ENCODE data around the gene CSGALNACT2. TPM values are rescaled to one million over a fixed set of nuclear protein-coding genes. Genes with fewer than 3 reads are reported as not detected.

The CSGALNACT2 gene
- total and polyA plus RNA-seq, 9 of the 15 experiments (the other 6 are each of a cell fraction or from before 2014, with no cell fraction given), result 1.4 to 7.3 (median 3.5) TPM

DNA sequence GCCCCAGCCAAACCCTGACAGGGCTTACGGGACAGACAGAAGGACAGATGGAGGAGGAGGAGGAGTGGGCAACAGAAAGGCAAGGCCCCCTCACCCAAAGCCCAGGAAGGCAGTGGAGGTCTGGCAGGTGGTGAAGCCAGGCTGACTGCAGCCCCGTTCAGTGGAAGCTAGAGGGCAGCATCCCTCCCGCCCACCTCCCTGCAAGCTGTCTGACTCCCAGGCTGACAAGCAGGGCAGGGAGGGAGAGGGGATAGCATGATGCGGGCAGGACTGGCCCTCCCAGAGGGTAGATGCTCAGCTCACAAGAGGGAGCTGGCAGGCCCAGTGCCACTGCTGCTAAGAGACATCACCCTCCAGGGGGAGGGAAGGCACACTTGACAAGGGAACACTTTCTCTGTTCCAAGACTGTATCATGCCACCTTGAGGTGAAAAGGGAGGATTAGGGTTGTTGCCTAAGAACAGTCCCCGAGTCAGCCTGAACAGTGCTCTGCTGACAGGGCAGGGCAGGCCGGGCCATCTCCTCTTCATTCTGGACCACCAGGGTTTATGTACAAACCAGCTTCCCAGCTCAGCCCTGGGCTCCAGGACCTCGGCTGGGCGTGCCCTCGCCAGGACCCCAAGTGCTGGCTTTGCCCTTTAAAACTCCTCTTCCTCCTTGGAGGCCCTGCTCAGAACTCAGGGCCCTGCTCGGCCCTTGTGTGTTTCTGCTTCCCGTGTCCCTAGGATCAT is 66.9 kb downstream of the CSGALNACT2 start (continued):
- TF ChIP-seq SFPQ (IDR thresholded peaks at IDR 0.05; ENCODE audit: low read depth, low read length), result no peak
- TF ChIP-seq ETS2 (tag; IDR thresholded peaks at IDR 0.05; ENCODE audit: borderline replicate concordance, poor library complexity, severe bottlenecking), result no peak
- TF ChIP-seq ZNF133 (CRISPR knock-in tag; IDR thresholded peaks at IDR 0.05), result no peak
- no peak for TF ChIP-seq ARID3B (CRISPR knock-in tag; IDR thresholded peaks at IDR 0.05; ENCODE audit: borderline replicate concordance)
- TF ChIP-seq, protein P1, sequence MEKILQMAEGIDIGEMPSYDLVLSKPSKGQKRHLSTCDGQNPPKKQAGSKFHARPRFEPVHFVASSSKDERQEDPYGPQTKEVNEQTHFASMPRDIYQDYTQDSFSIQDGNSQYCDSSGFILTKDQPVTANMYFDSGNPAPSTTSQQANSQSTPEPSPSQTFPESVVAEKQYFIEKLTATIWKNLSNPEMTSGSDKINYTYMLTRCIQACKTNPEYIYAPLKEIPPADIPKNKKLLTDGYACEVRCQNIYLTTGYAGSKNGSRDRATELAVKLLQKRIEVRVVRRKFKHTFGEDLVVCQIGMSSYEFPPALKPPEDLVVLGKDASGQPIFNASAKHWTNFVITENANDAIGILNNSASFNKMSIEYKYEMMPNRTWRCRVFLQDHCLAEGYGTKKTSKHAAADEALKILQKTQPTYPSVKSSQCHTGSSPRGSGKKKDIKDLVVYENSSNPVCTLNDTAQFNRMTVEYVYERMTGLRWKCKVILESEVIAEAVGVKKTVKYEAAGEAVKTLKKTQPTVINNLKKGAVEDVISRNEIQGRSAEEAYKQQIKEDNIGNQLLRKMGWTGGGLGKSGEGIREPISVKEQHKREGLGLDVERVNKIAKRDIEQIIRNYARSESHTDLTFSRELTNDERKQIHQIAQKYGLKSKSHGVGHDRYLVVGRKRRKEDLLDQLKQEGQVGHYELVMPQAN (IDR thresholded peaks at IDR 0.05; ENCODE audit: borderline replicate concordance), result no peak
- TF ChIP-seq SRF (CRISPR knock-in tag; IDR thresholded peaks at IDR 0.05), result no peak
- no peak for TF ChIP-seq ID3 (CRISPR knock-in tag; IDR thresholded peaks at IDR 0.05)
- TF ChIP-seq ID3 (tag; IDR thresholded peaks at IDR 0.05), result no peak
- no peak for TF ChIP-seq GTF2F1 (IDR thresholded peaks at IDR 0.05; ENCODE audit: low read depth, low read length)
- TF ChIP-seq ZNF511 (CRISPR knock-in tag; IDR thresholded peaks at IDR 0.05), result no peak
- TF ChIP-seq BHLHE40 (IDR thresholded peaks at IDR 0.05; ENCODE audit: low read length), result no peak
- TF ChIP-seq POLR2H (tag; IDR thresholded peaks at IDR 0.05; ENCODE audit: low read depth), result no peak
- no peak for TF ChIP-seq ELF2 (CRISPR knock-in tag; IDR thresholded peaks at IDR 0.05)
- TF ChIP-seq ARID2 (IDR thresholded peaks at IDR 0.05), result no peak
- no peak for TF ChIP-seq GABPA (tag; conservative IDR thresholded peaks at IDR 0.05; ENCODE audit: low read depth)
- TF ChIP-seq SMARCB1 (IDR thresholded peaks at IDR 0.05; ENCODE audit: insufficient read length, low read depth), result no peak
- TF ChIP-seq ZNF431 (CRISPR knock-in tag; IDR thresholded peaks at IDR 0.05), result 0 out of 2 replicates have a peak, but pooled peaks have one; percentile 38
- TF ChIP-seq IRF9 (tag; IDR thresholded peaks at IDR 0.05), result no peak
- TF ChIP-seq POLR2G (IDR thresholded peaks at IDR 0.05; ENCODE audit: low read depth, low read length), result no peak
- TF ChIP-seq XRCC4 (IDR thresholded peaks at IDR 0.05; ENCODE audit: extremely low read depth, insufficient read depth, insufficient read length), result no peak
